ENCODE results near the gene STIM2. TPM values are rescaled to one million over a fixed set of nuclear protein-coding genes. Genes with fewer than 3 reads are reported as not detected.

STIM2 gene
- total and polyA plus RNA-seq, 10 of the 15 experiments (the other 5 are each of a cell fraction or from before 2014, with no cell fraction given), result 4.7 to 41.5 (median 16.9) TPM

- no peaks in the 10 kb centered on the region for H3K79me2 ChIP-seq (ENCODE audit: control insufficient read depth, insufficient read depth, low read length)
- H3K4me2 ChIP-seq (ENCODE audit: control insufficient read depth, insufficient read depth), result no peak overlapping the region
- no peaks in the 10 kb centered on the region; the same call in 1 of the 3 replicates for H3K9me3 ChIP-seq (replicated peaks; ENCODE audit: control insufficient read depth, insufficient read depth, low read length)
- BruUV-seq (replicated peaks), result no TSS peak
- 96% methylated on average over 3 of the region's 3 CpGs for WGBS (ENCODE audit: insufficient coverage, insufficient replicate concordance, low lambda C conversion rate, missing lambda C conversion rate)
- H3K9ac ChIP-seq (ENCODE audit: control insufficient read depth, insufficient read depth, low read length), result no peak overlapping the region
- H3K36me3 ChIP-seq (ENCODE audit: control insufficient read depth in 2 of 2, insufficient read depth in 2 of 2, low read length in 1 of 2), result peaks cover 0 to 2% of the 10 kb centered on the region in 2 experiments; a peak in 1 of 4 replicates
- ChIA-PET SMC1A (ENCODE audit: uncharacterized antibody, unreplicated experiment) (interaction anchor here (0.9 to 6.4 kb wide), 11 partner anchors 8 to 265 kb away, joined by 3 to 50 read pairs (median 5); no protein-coding TSS in a partner anchor), CTCF (interaction anchor here (0.7 to 1.4 kb wide), 4 partner anchors 14 to 102 kb away, joined by 3 to 4 read pairs (median 3); no protein-coding TSS in a partner anchor), RAD21 (ENCODE audit: unreplicated experiment) (interaction anchor here (0.6 to 6.1 kb wide), 6 partner anchors 79 to 130 kb away, joined by 3 to 25 read pairs (median 5); partner anchors contain the start of gene STIM2), POLR2A (interaction anchor here (0.6 to 2.3 kb wide), 4 partner anchors 103 to 127 kb away, joined by 3 to 11 read pairs (median 4); partner anchors contain the start of gene STIM2)
- peaks cover 14% of the 10 kb centered on the region for H3K4me1 ChIP-seq (ENCODE audit: control insufficient read depth, insufficient read depth, low read length)
- TF ChIP-seq IRF5 (IDR thresholded peaks at IDR 0.05; ENCODE audit: borderline replicate concordance) (no peak), IRF3 (IDR thresholded peaks at IDR 0.05) (no peak), CBX3 (IDR thresholded peaks at IDR 0.05; ENCODE audit: borderline replicate concordance, low read depth) (no peak), CREB1 (IDR thresholded peaks at IDR 0.05; ENCODE audit: low read depth) (no peak), MEF2B (IDR thresholded peaks at IDR 0.05; ENCODE audit: partially characterized antibody, poor library complexity, severe bottlenecking) (no peak), BCL3 (IDR thresholded peaks at IDR 0.05; ENCODE audit: borderline replicate concordance, insufficient read depth, low read depth, low read length, poor library complexity, severe bottlenecking) (no peak)
- ATAC-seq (no peak), DNase-seq (ENCODE audit: low read depth, low spot score) (no peak), FAIRE-seq (no peak)
- no peaks in the 10 kb centered on the region for H3K27me3 ChIP-seq (replicated peaks in 1 of 2; ENCODE audit: control insufficient read depth in 2 of 2, insufficient read depth in 2 of 2, low read length in 1 of 2)
- in situ Hi-C loops (cut with MboI) (no loop called here), intact Hi-C loops (cut with micrococcal nuclease; ENCODE audit: unreplicated experiment) (no loop called here)
- no peak overlapping the region for H2AFZ ChIP-seq (ENCODE audit: control insufficient read depth, low read depth, low read length)
- H3K27ac ChIP-seq (ENCODE audit: control insufficient read depth, insufficient read depth), result no peak overlapping the region
- no peaks in the 10 kb centered on the region for H4K20me1 ChIP-seq (ENCODE audit: control insufficient read depth, insufficient read depth)
- no peak overlapping the region for H3K4me3 ChIP-seq
Observed at GRCh38 chr4:26987191-26987590, 126.5 kb downstream of the STIM2 start.

Measured in GM12878 (cell line).